ENCODE measurements around the gene TMEM178B.
A peak's percentile ranks its signal among the peaks of the same experiment; 100 is the strongest.
"Not testable (repeated sequence)": the region's sequence is repeated elsewhere in the genome, so short reads cannot be mapped to it uniquely, and the experiment has no call there.

TMEM178B gene

GRCh38 chr7:141359740-141360415, 286.0 kb downstream of the TMEM178B start:
- no peak for DNase-seq

DNA sequence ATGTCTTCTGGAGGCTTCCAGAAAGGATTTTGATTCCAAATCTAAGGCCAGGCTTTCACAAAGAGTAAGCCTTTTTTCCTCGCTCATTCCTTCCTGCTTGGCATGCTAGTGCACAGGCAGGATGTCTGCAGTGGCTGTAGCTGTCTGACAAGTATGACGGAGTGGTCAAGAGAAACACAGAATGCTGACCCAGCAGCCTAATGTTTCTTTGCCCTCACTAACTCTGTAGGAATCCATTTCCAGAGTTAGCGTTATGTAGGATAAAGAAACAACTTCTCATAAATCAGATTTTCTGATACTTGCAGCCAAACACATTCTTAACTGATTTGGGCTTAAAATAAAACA, 286.5 kb downstream of the TMEM178B start:
- no peak for DNase-seq

- no peak for DNase-seq
Observed at GRCh38 chr7:141360803-141361202, 286.9 kb downstream of the TMEM178B start.

GRCh38 chr7:141361479-141361878, 287.6 kb downstream of the TMEM178B start:
- DNase-seq, result no peak

GRCh38 chr7:141361960-141362359, 288.1 kb downstream of the TMEM178B start:
- DNase-seq, result no peak

- no peak for DNase-seq
Observed at GRCh38 chr7:141362580-141363435, 288.9 kb downstream of the TMEM178B start.

- DNase-seq, result no peak
Observed at GRCh38 chr7:141363748-141364147, 289.9 kb downstream of the TMEM178B start.

GRCh38 chr7:141366091-141366621, 292.3 kb downstream of the TMEM178B start:
- no peak for DNase-seq

- DNase-seq, result no peak
Observed at GRCh38 chr7:141369422-141369821, 295.6 kb downstream of the TMEM178B start.

- DNase-seq, result no peak
Observed at GRCh38 chr7:141370178-141370577, 296.3 kb downstream of the TMEM178B start.

DNA sequence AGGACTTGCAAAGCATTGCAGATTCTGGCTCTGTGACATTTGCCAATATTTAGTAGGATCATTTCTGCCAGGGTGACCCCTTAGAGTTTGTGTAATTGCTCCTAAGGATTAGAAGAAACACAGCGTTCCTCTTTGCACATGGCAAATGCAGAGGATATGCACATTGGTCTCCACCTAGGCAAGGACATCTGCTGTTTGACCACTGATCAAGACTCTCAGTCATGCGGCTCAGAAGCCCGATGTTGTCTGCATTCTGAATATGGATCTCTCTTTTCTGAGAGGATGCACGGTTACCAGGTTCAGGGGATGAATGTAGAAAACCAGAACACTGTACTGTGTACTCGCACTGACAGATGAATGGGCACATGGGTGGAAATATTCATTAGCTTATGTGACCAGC, 296.8 kb downstream of the TMEM178B start:
- DNase-seq, result no peak

DNA sequence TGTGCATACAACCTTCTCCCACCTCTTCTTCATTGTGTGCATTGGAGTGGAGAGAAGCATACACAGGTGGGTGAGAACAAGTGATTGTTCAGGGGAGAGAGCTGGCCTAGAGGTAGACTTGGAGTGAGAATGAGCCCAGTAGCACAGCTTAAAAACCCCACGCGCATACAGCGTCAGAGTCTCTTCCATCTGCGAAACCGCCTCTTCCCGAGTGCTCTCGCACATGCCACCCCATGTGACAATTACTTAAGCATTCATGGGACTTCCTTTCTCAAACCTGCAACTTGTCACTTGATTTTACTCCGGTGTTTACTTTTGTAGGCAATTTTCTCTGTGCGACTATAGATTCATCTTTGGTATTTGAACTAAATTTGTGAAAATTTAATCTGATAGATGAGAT, 300.6 kb downstream of the TMEM178B start:
- no peak for DNase-seq

DNA sequence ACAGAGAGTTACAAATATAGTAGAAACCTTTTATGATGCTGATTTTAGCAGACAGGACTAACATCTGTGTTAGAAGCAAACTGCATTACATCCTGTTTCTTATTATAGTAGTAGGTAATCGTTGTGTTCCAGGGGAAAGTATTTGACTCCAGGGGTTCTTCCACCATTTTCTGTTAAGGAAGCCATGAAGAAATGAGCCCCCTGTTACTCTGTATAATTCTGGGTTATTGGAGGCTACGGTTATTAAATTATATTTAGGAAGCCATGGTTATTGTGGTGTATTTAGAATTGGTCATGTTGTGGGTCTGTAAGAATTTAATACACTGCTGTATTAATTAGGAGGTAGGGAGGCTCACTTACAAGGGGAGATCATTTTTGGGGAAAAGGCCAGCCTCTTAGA, 301.6 kb downstream of the TMEM178B start:
- no peak for DNase-seq

DNA sequence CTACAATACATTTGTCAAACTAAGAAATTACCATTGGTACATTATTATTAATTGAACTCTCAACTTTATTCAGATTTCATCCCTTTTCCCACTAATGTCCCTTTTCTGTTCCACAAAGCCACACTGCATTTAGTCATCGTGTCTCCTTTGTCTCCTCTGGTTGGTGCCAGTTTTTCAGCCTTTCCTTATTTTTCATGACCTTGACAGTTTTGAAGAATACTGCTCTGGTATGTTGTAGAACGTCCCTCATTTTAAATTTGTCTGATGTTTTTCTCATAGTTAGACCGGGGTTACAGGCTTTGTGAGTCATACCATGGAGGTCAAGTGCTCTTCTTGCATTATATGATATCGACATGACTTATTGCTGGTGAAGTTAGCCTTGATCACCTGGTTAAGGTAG, 304.0 kb downstream of the TMEM178B start:
- DNase-seq, result no peak

DNA sequence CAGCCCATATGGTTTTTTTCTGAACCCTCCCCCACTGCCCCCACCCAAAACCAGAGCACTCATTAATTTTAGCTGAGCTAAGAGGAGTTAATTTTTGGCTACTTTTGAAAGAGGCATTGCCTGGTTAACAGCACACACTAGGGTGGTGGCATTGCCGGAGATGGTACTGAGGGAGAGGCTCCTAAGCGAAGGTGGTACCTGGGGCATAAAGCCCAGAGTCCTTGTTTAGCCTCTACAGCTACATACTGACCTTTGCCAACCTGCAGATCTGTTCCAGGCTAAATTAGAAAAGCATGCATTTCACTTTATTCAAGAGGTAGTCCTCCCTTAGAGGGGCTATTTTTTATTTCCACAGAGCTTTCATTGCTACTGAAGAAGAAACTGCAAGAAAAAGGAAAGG, 304.5 kb downstream of the TMEM178B start:
- DNase-seq, result no peak

GRCh38 chr7:141381794-141382427, 308.0 kb downstream of the TMEM178B start:
- DNase-seq, result peak; percentile 86 to 97

GRCh38 chr7:141383356-141383755, 309.5 kb downstream of the TMEM178B start:
- DNase-seq, result not testable (repeated sequence)

DNA sequence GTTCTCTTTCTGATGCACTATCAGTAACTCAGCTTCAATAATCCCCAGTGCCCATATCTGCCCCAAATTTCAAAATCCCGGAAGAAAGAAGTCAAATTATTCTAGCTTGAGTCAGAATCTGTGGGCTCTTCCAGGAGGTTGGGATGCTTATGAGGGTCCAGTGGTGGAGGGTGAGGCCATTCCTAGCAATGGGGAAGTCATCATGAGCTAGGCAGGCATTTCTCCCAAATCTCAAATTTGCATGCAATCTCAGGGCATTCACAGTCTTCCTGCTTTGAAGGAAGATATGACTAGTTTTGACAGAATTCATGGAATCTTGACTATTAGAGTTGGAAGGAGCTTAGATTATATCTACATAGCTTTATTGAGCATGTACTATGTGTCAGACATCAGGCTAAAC, 313.0 kb downstream of the TMEM178B start:
- DNase-seq, result no peak

DNA sequence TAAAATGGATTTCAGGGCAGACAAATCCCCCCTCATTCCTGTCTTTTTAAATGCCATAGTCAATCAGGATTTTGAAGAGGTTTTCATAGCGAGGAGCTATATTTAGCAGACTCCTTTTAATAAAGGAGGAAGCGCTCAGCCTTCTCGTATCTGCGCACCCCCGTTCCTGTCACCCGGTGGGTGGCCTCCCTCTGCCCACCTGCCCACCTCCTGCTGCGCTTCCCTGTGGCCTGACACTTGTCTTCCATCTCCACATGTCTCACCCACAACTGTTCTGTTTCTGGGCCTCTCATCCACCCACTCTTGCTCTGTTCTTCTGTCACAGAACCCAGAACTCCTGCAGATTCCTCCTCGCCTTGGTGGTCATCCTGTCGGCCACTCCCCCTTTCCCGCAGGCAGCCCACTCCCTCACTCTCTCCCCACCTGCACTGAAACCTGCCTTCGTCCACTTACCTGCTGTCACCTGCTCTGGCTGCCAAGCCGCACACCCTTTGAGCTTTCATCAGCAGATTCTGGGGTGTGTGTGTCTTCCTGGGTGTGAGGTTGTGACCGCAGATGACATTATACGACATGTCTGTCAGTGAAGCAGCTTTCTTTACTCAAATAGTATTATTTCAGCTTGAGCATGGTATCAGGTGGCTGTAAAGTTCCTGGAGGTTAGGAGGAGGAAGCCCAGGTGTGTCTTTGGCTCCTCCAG, 313.8 kb downstream of the TMEM178B start:
- no peak for DNase-seq

GRCh38 chr7:141389140-141389796, 315.4 kb downstream of the TMEM178B start:
- no peak for DNase-seq

- no peak for DNase-seq
Observed at GRCh38 chr7:141390339-141390738, 316.5 kb downstream of the TMEM178B start.

DNA sequence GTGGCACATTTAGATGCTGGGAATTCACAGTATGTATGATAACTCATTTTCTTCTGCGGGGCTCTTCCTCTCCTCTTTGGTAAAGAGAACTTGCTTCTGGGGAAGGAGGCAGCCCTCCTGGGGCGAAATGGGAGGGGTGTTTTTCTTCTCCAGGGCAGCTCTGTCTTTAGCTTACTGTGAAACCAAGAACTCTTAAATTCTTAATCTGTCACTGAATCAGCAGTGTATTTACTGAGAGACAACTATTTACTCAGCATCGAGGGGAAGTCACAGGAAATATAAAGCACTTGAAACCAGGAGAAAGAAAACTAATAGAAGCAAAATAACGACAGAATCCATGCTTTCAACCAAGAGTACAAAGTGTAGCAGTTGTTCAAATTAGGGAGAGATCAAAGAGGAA, 319.2 kb downstream of the TMEM178B start:
- DNase-seq, result no peak
